BLaER1 treated with 17β-estradiol and CSF1 and Interleukin-3, amounts not matched to agents 10 nM and 100 nM (cell line): ENCODE results near the gene CACNB1.

ENCODE experiments used
- H3K27ac ChIP-seq, 11 experiments: shearing (Covaris generic); formaldehyde crosslinking; 2 replicates each; pipeline ENCODE4 v1.8.1; 2022
- H3K27me3 ChIP-seq, 11 experiments: shearing (Covaris generic); formaldehyde crosslinking; 2 replicates each; pipeline ENCODE4 v1.8.1; 2022
- H3K36me3 ChIP-seq, 11 experiments: shearing (Covaris generic); formaldehyde crosslinking; 2 replicates each; pipeline ENCODE4 v1.8.1; 2022
- H3K4me1 ChIP-seq, 10 experiments: shearing (Covaris generic); formaldehyde crosslinking; 2 replicates each; pipeline ENCODE4 v1.8.1; 2022
- H3K4me2 ChIP-seq, 11 experiments: shearing (Covaris generic); formaldehyde crosslinking; 2 replicates each; pipeline ENCODE4 v1.8.1; 2022
- H3K4me3 ChIP-seq, 10 experiments: shearing (Covaris generic); formaldehyde crosslinking; 2 replicates each; pipeline ENCODE4 v1.8.1; 2022
- H3K9ac ChIP-seq, 11 experiments: shearing (Covaris generic); formaldehyde crosslinking; 2 replicates each; pipeline ENCODE4 v1.8.1; 2022
- H3K9me3 ChIP-seq, 11 experiments: shearing (Covaris generic); formaldehyde crosslinking; replicated peaks in 1 of 11; 2 replicates each; pipeline ENCODE4 v1.8.1; 2022
- H4K20me1 ChIP-seq, 11 experiments: shearing (Covaris generic); formaldehyde crosslinking; 2 replicates each; pipeline ENCODE4 v1.8.1; 2022
- Cebpa-rat ChIP-seq, 11 experiments: shearing (Covaris generic); IDR thresholded peaks; 2 replicates each; pipeline ENCODE4 v1.8.1; 2022

Gene CACNB1

DNA sequence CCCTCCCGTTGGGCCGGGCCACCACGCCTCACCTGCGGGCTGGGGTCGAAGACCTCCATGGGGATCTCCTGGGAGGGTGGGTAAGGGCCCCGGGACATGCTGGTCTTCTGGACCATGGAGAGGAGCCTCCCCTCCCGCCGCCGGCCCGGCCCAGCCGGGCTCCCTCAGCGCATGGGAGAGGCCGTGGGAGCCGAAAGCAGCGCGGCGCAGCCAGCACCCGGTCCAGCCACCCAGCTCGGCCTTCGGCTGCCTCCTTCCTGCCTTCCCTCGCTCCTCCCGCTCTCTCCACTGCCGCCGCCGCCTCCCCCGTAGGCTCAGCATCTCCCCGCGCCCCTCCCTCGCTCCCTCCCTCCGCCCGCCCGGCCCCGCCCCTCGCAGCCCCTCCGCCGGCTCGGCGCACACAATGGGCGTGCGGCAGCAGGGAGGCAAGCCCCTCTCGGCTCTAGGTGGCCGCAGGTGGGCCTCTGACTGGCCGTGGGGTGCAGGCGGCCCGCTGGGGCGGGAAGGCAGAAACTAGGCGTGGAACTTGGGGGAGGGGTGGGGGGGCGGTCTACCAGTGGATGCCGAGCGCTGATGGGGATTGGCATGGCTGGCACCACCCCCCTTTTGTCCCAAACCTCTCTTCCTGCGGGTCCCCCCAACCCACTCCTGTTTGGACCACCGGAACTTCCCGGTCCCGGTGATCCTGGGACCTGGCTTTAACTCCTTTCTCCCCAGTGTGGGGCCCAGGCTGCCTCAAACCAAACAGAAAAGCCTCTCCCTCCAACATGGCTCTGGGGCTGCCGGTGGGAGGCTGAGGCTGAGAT, at the start of gene CACNB1:
CACNB1 (minus strand) TSS at position 290 of the 806 bp plus-strand sequence; CDS start at position 116, 174 bp downstream.
- Histone ChIP-seq H3K27me3 (no peaks in the 10 kb centered on the region), H3K4me1 (peaks cover 64 to 75% (median 72%) of the 10 kb centered on the region in 10 experiments), H3K4me3 (peak within 1 kb of the TSS; percentile 61 to 84 (median 80)), H3K9ac (peak within 1 kb of the TSS; percentile 76 to 99 (median 89)), H3K4me2 (peak within 1 kb of the TSS; percentile 79 to 98 (median 93)), H3K36me3 (peaks cover 29 to 36% (median 35%) of the 10 kb centered on the region in 11 experiments), H4K20me1 (peaks cover 19 to 56% (median 48%) of the 10 kb centered on the region in 11 experiments), H3K27ac (peak within 1 kb of the TSS in 10 of 11 experiments; percentile 78 to 100 (median 99); a peak in 20 of 22 replicates), H3K9me3 (no peaks in the 10 kb centered on the region)
- no peak for TF ChIP-seq Cebpa-rat (IDR thresholded peaks at IDR 0.05)

DNA sequence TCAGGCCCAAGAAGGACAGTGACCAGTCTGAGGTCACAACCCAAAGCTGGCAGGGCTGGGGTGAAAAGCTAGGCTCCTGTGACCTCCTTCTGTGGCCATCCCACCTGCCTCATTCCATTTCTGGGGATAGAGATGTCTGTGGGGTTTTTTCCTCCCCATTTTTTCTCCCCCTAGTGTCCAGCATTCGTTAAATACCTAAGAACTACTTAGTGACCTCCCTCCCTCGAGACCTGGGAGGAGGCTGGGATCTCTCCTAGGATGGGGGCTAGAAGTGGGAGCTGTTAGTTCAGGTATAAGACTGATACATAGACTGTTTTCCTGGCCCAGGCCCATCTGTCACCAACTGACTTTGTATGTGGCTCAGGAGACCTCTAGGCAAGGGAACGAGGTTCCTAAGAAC, 48.8 kb upstream of the CACNB1 start:
- Histone ChIP-seq H3K27me3 (no peaks in the 10 kb centered on the region), H3K36me3 (0 out of 22 replicates have a peak, but pooled peaks cover 0 to 3% (median 0%) of the 10 kb centered on the region in 11 experiments), H3K27ac (no peak overlapping the region), H3K4me3 (no peak overlapping the region), H3K9ac (no peak overlapping the region), H3K4me2 (no peak overlapping the region), H3K4me1 (peaks cover 16 to 47% (median 41%) of the 10 kb centered on the region in 10 experiments), H3K9me3 (no peaks in the 10 kb centered on the region), H4K20me1 (peaks cover 0 to 7% (median 4%) of the 10 kb centered on the region in 11 experiments; a peak in 8 of 22 replicates)
- TF ChIP-seq Cebpa-rat (IDR thresholded peaks at IDR 0.05) = no peak

DNA sequence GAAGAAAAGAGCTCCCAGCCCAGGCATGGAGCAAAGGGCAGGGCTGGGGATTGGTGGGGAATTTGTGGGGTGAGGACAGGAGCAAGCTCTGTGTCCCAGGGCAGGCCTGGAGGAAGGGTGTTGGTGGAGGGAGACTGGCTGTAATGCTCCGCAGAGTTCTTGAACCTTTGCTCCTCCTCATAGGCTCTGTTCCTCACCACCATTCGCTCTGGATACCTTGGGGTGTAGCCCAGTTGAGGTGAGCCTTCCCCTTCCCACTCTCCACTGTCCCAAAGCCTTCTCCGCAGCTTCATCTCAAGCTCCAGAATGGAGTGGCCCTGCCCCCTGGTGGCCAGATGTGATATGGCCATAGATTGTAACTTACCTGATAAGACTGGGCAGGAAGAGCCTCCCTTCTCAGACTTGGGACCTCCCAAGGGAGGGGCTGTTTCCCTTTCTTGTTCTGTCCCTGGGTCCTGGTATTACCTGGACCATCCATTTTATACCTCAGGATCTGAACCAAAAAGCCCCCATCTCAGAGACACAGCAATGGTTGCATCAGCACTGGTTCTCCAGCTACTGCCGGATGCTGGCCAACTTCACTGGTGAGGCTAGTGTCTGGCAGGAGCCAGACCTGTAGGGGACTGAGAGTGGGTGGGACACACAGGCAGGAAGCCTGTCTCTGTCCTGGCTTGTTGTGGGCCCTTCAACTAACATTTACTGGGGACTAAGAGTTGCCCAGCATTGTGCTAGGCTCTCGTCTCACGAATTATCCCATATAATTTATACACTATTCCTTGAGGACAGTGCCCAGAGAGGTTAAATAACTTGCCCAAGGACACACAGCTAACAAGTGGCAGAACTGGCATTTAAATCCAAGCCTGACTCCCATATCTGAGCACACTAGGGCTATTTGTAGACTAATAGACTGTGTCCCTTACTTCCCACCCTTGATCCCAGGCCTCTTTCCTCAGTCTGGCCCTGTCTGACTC, 47.4 kb upstream of the CACNB1 start:
- peaks cover 16 to 52% (median 43%) of the 10 kb centered on the region in 10 experiments for H3K4me1 ChIP-seq
- peak overlapping the region in 9 of 11 experiments; percentile 22 to 76 (median 66); a peak in 17 of 22 replicates for H3K27ac ChIP-seq
- H3K4me2 ChIP-seq = peak overlapping the region; percentile 79 to 98 (median 96)
- TF ChIP-seq Cebpa-rat (IDR thresholded peaks at IDR 0.05) = no peak
- H3K27me3 ChIP-seq = no peaks in the 10 kb centered on the region
- peak overlapping the region in 8 of 10 experiments; percentile 30 to 60 (median 44); a peak in 15 of 20 replicates for H3K4me3 ChIP-seq
- H3K9me3 ChIP-seq = no peaks in the 10 kb centered on the region
- no peaks in the 10 kb centered on the region for H3K36me3 ChIP-seq
- peak overlapping the region in 10 of 11 experiments; percentile 28 to 69 (median 58); a peak in 15 of 22 replicates for H3K9ac ChIP-seq
- peaks cover 0 to 7% (median 4%) of the 10 kb centered on the region in 11 experiments; a peak in 8 of 22 replicates for H4K20me1 ChIP-seq

DNA sequence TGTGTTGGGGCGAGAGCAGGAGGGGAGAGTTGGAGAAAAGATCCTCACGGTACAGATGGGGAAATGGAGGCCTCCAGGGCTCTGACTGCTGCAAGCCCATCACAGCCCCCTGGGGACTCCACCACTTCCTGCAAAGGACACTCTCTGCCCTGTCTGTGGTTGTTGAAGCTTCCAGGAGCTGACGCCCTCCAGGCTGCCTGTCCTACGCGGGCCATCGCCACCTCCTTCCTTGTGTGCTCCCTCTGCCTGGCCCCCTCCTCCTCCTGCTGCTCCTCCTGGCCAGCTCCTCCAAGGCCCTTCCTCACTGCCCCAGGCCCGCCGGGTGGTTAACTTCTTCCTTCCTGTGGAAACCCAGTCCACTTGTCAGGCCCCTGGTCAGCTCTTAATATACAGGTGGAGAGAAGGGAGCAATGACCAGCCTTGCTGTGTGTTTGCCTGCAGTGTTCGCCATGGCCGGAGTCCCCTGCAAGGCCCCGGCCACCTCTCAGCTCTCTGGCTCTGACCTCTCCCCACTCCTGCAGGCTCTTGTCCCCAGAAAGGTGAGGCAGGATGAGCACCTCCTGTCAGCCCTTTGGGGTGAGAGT, 46.6 kb upstream of the CACNB1 start:
- Histone ChIP-seq H3K4me1 (peaks cover 16 to 60% (median 50%) of the 10 kb centered on the region in 10 experiments), H3K27ac (peak overlapping the region in 9 of 11 experiments; percentile 22 to 76 (median 66); a peak in 17 of 22 replicates), H3K4me2 (peak overlapping the region; percentile 79 to 98 (median 96)), H3K27me3 (no peaks in the 10 kb centered on the region; a peak in 1 of 22 replicates), H4K20me1 (peaks cover 0 to 7% (median 4%) of the 10 kb centered on the region in 11 experiments; a peak in 8 of 22 replicates), H3K9me3 (no peaks in the 10 kb centered on the region), H3K36me3 (no peaks in the 10 kb centered on the region), H3K9ac (peak overlapping the region; percentile 13 to 69 (median 56); a peak in 16 of 22 replicates), H3K4me3 (peak overlapping the region in 9 of 10 experiments; percentile 11 to 60 (median 43); a peak in 15 of 20 replicates)
- peak in 5 of 11 experiments; percentile 18 to 80 (median 64); a peak in 4 of 22 replicates for TF ChIP-seq Cebpa-rat (IDR thresholded peaks at IDR 0.05)

DNA sequence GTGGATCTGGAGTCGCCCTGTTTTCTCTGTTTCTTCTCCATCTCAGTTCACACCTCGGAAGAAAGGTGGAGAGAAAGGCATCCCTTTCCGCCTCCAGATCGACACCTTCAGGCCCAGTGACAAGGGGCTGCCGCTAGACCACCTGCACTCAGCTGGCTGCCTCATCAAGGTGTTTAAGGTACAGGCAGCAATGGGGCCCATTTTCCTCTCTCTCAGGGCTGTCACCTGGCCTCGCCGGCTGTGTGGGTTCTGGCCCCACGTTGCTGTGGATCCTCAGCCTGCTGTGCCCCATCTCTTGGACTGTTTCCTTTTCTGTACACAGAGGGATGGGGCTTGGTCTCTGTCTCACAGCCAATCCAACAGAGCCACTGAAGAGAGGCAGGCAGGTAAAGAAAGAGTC, 45.7 kb upstream of the CACNB1 start:
- Histone ChIP-seq H3K4me1 (peaks cover 25 to 69% (median 60%) of the 10 kb centered on the region in 10 experiments), H3K27me3 (no peaks in the 10 kb centered on the region; a peak in 1 of 22 replicates), H3K9me3 (no peaks in the 10 kb centered on the region), H4K20me1 (peaks cover 0 to 7% (median 4%) of the 10 kb centered on the region in 11 experiments; a peak in 8 of 22 replicates), H3K27ac (peak overlapping the region in 7 of 11 experiments; percentile 53 to 76 (median 66); a peak in 9 of 22 replicates), H3K36me3 (no peaks in the 10 kb centered on the region), H3K4me2 (peak overlapping the region; percentile 79 to 98 (median 96); a peak in 19 of 22 replicates), H3K9ac (peak overlapping the region in 8 of 11 experiments; percentile 49 to 69 (median 61); a peak in 6 of 22 replicates), H3K4me3 (peak overlapping the region in 2 of 10 experiments; percentile 32 to 49; a peak in 1 of 20 replicates)
- no peak for TF ChIP-seq Cebpa-rat (IDR thresholded peaks at IDR 0.05)

DNA sequence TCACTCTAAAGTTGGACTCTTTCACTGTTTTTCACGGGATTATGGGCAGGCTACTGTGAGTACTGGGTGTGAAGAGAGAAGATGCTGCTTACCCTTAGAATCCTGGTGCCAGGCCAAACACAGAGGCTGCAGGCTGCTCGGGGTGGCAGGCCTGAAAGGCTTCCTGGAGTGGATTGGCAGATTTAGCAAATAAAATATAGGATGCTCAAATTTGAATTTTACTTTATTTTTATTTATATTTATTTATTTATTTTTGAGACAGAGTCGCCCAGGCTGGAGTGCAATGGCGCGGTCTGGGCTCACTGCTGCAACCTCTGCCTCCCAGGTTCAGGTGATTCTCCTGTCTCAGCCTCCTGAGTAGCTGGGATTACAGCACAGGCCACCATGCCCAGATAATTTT, 43.2 kb upstream of the CACNB1 start:
- no peak overlapping the region for H3K4me2 ChIP-seq
- TF ChIP-seq Cebpa-rat (IDR thresholded peaks at IDR 0.05) = no peak
- H3K36me3 ChIP-seq = no peaks in the 10 kb centered on the region
- H3K27ac ChIP-seq = no peak overlapping the region
- H4K20me1 ChIP-seq = peaks cover 0 to 7% (median 5%) of the 10 kb centered on the region in 11 experiments; a peak in 8 of 22 replicates
- no peak overlapping the region for H3K9ac ChIP-seq
- no peaks in the 10 kb centered on the region for H3K9me3 ChIP-seq
- H3K4me1 ChIP-seq = peaks cover 31 to 86% (median 80%) of the 10 kb centered on the region in 10 experiments
- no peaks in the 10 kb centered on the region; a peak in 1 of 22 replicates for H3K27me3 ChIP-seq
- no peak overlapping the region for H3K4me3 ChIP-seq

DNA sequence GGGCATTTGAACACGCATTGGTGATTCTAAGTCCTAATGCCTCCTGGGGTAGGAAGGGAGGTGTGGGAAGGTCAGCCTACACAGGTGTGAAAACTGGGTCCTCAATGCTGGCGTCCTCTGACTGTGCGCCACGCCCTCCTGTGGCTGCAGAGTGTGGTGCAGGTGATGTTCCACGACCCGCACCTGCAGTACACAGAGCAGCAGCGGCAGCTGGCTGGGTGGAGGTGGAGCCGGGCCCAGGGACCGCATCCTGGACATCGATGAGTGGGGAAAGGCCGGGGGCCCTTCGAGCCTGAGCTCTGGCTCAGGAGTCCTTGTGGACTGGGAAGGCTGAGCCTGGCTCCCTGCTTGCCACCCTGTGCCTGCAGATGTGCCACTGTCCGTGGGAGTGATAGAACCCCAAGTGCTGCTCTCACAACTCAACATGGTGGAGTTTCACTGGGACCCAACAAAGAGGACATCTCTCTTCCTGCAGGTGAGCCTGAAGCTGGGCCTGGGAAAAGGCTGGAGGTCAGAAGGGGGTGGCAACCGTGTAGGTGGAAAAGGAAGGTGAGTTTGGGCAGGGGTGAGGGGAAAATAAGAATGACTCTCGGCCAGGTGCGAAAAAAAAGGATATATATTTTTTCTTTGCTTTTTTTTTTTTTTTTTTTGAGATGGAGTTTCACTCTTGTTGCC, 42.3 kb upstream of the CACNB1 start:
- H3K4me2 ChIP-seq = peak overlapping the region in 9 of 11 experiments; percentile 64 to 94 (median 86); a peak in 17 of 22 replicates

More for the DNA sequence above, 42.3 kb upstream of the CACNB1 start:
- Histone ChIP-seq H3K27me3 (no peaks in the 10 kb centered on the region; a peak in 1 of 22 replicates), H3K27ac (no peak overlapping the region), H3K36me3 (no peaks in the 10 kb centered on the region), H3K4me1 (peaks cover 31 to 91% (median 85%) of the 10 kb centered on the region in 10 experiments), H3K9ac (no peak overlapping the region), H4K20me1 (peaks cover 0 to 7% (median 5%) of the 10 kb centered on the region in 11 experiments; a peak in 8 of 22 replicates), H3K9me3 (no peaks in the 10 kb centered on the region), H3K4me3 (no peak overlapping the region)
- no peak for TF ChIP-seq Cebpa-rat (IDR thresholded peaks at IDR 0.05)
